Loucy (cell line): ENCODE data around the gene PRMT9.

Source experiments
- H2AFZ ChIP-seq: fragments of 200-600 bp; sonication (generic); 2 replicates; pipeline ENCODE4 v1.6.0; 2016; ENCODE audit warnings: antibody characterized with exemption, mild to moderate bottlenecking, low read length, moderate library complexity
- H3F3A ChIP-seq: fragments of 200-600 bp; 2 replicates; pipeline ENCODE4 v1.6.0; 2016; ENCODE audit warnings: antibody characterized with exemption, low read depth, mild to moderate bottlenecking
- H3K27me3 ChIP-seq: fragments of 200-600 bp; sonication (generic); 2 replicates; pipeline ENCODE4 v1.6.1; 2014; ENCODE audit warnings: low read length, mild to moderate bottlenecking; ENCODE audit not compliant: insufficient read depth, poor library complexity, severe bottlenecking
- H3K36me3 ChIP-seq: fragments of 200-600 bp; sonication (generic); 2 replicates; pipeline ENCODE4 v1.6.1; 2016; ENCODE audit warnings: low read length; ENCODE audit not compliant: insufficient read depth
- H3K4me1 ChIP-seq: fragments of 200-600 bp; sonication (generic); 2 replicates; pipeline ENCODE4 v1.5.1; 2014; ENCODE audit warnings: low read length, mild to moderate bottlenecking; ENCODE audit not compliant: insufficient read depth, poor library complexity, severe bottlenecking
- H3K4me2 ChIP-seq: fragments of 200-600 bp; sonication (generic); 2 replicates; pipeline ENCODE4 v1.6.0; 2014; ENCODE audit warnings: antibody characterized with exemption, low read length, low read depth, mild to moderate bottlenecking; ENCODE audit not compliant: poor library complexity, severe bottlenecking
- H3K4me3 ChIP-seq: fragments of 200-600 bp; sonication (generic); 2 replicates; pipeline ENCODE4 v1.5.1; 2014; ENCODE audit warnings: low read length, mild to moderate bottlenecking, mixed read lengths; ENCODE audit not compliant: poor library complexity, severe bottlenecking
- H3K79me2 ChIP-seq: fragments of 200-600 bp; sonication (generic); 2 replicates; pipeline ENCODE4 v1.6.1; 2014; ENCODE audit warnings: low read length; ENCODE audit not compliant: insufficient read depth
- H3K9ac ChIP-seq: fragments of 200-600 bp; sonication (generic); 2 replicates; pipeline ENCODE4 v1.6.0; 2014; ENCODE audit warnings: mild to moderate bottlenecking, low read depth, low read length, moderate library complexity; ENCODE audit not compliant: poor library complexity, severe bottlenecking
- H3K9me2 ChIP-seq: fragments of 200-600 bp; sonication (generic); replicated peaks from 2 replicates; pipeline ENCODE4 v1.6.1; 2016; ENCODE audit warnings: low read depth, low read length, mixed read lengths
- H3K9me3 ChIP-seq: fragments of 200-600 bp; sonication (generic); 2 replicates; pipeline ENCODE4 v1.6.1; 2014; ENCODE audit warnings: mild to moderate bottlenecking, antibody characterized with exemption, low read length, low read depth; ENCODE audit not compliant: insufficient read depth
- H4K20me1 ChIP-seq: fragments of 200-600 bp; sonication (generic); 2 replicates; pipeline ENCODE4 v1.6.0; 2014; ENCODE audit warnings: antibody characterized with exemption, low read length, mild to moderate bottlenecking; ENCODE audit not compliant: insufficient read depth, poor library complexity, severe bottlenecking
- CTCF ChIP-seq: fragments of 200-600 bp; sonication (generic); conservative IDR thresholded peaks from 2 replicates; pipeline ENCODE4 v1.5.1; 2014; ENCODE audit warnings: mild to moderate bottlenecking, antibody characterized with exemption, low read length
- EZH2phosphoT487 ChIP-seq: fragments of 200-600 bp; IDR thresholded peaks from 2 replicates; pipeline ENCODE4 v1.6.1; 2018; ENCODE audit warnings: antibody characterized with exemption, mild to moderate bottlenecking, moderate library complexity, borderline replicate concordance

The PRMT9 gene

GRCh38 chr4:147599206-147599605 lies 84.8 kb downstream of the PRMT9 start:
- TF ChIP-seq CTCF = no peak
- TF ChIP-seq EZH2phosphoT487 = no peak
- H3K9me3 ChIP-seq = no peaks in the 10 kb centered on the region

GRCh38 chr4:147597561-147597960 lies 86.4 kb downstream of the PRMT9 start:
- H3K9me3 ChIP-seq = no peaks in the 10 kb centered on the region
- no peaks in the 10 kb centered on the region for H3K36me3 ChIP-seq
- no peak overlapping the region for H3K4me2 ChIP-seq
- no peaks in the 10 kb centered on the region for H4K20me1 ChIP-seq
- H3K9me2 ChIP-seq = no peaks in the 10 kb centered on the region
- no peak overlapping the region for H3K9ac ChIP-seq
- no peaks in the 10 kb centered on the region for H3K4me1 ChIP-seq
- no peaks in the 10 kb centered on the region for H3K79me2 ChIP-seq
- no peak for TF ChIP-seq CTCF
- no peak for TF ChIP-seq EZH2phosphoT487
- H2AFZ ChIP-seq = no peak overlapping the region
- H3K27me3 ChIP-seq = no peaks in the 10 kb centered on the region
- no peak overlapping the region for H3K4me3 ChIP-seq
- no peaks in the 10 kb centered on the region for H3F3A ChIP-seq

More at GRCh38 chr4:147599206-147599605, 84.8 kb downstream of the PRMT9 start:
- Histone ChIP-seq H3K9me2 (no peaks in the 10 kb centered on the region), H2AFZ (no peak overlapping the region), H3K79me2 (no peaks in the 10 kb centered on the region), H3K9ac (no peak overlapping the region), H3F3A (no peaks in the 10 kb centered on the region), H4K20me1 (no peaks in the 10 kb centered on the region), H3K27me3 (no peaks in the 10 kb centered on the region), H3K4me2 (no peak overlapping the region), H3K4me3 (no peak overlapping the region), H3K4me1 (no peaks in the 10 kb centered on the region), H3K36me3 (no peaks in the 10 kb centered on the region)

- H3K4me1 ChIP-seq = no peaks in the 10 kb centered on the region
- H4K20me1 ChIP-seq = no peaks in the 10 kb centered on the region
- no peaks in the 10 kb centered on the region for H3K79me2 ChIP-seq
- H2AFZ ChIP-seq = no peak overlapping the region
- no peak for TF ChIP-seq CTCF
- TF ChIP-seq EZH2phosphoT487 = no peak
- H3K9me2 ChIP-seq = no peaks in the 10 kb centered on the region
- H3K4me2 ChIP-seq = no peak overlapping the region
- no peak overlapping the region for H3K9ac ChIP-seq
- no peaks in the 10 kb centered on the region for H3K36me3 ChIP-seq
- H3K27me3 ChIP-seq = no peaks in the 10 kb centered on the region
- no peaks in the 10 kb centered on the region for H3F3A ChIP-seq
- no peak overlapping the region for H3K4me3 ChIP-seq
- H3K9me3 ChIP-seq = no peaks in the 10 kb centered on the region
Measured at GRCh38 chr4:147596981-147597380, 87.0 kb downstream of the PRMT9 start.
